Heart right ventricle (tissue), 16 donors: Measurements from ENCODE around the gene DCST1. TPM values are rescaled to one million over a fixed set of nuclear protein-coding genes. Genes with fewer than 3 reads are reported as not detected.

Source experiments
- ATAC-seq, 8 donors: fragments of 200-7000 bp; cut with Tn5 transposase; one replicate each; pipeline ENCODE4 v1.9.1; 2020; ENCODE audit warnings: mild to moderate bottlenecking in 8 of 8, moderate library complexity in 8 of 8, moderate number of reproducible peaks in 1 of 8
- DNase-seq, 2 donors: peaks; one replicate each; pipeline ENCODE4 v3.0.0-alpha.2; 2020
- H3K27ac ChIP-seq, 10 donors: fragments of 200-600 bp; sonication (generic) in 2 of 10; one replicate each; pipeline versions ENCODE4 v1.5.0 to v1.8.0; 2020 to 2022; ENCODE audit warnings: mild to moderate bottlenecking in 3 of 10
- H3K27me3 ChIP-seq, 7 donors: fragments of 200-600 bp; one replicate each; pipeline ENCODE4 v1.8.0; 2021 to 2022; ENCODE audit warnings: mild to moderate bottlenecking in 2 of 7
- H3K36me3 ChIP-seq, 9 donors: fragments of 200-600 bp; sonication (generic) in 1 of 9; one replicate each; pipeline versions ENCODE4 v1.5.0 to v1.8.0; 2020 to 2022; ENCODE audit warnings: mild to moderate bottlenecking in 2 of 9
- H3K4me1 ChIP-seq, 9 donors: fragments of 200-600 bp; sonication (generic) in 1 of 9; one replicate each; pipeline versions ENCODE4 v1.5.0 to v1.8.0; 2020 to 2022; ENCODE audit warnings: mild to moderate bottlenecking in 4 of 9
- H3K4me3 ChIP-seq, 10 donors: fragments of 200-600 bp; sonication (generic) in 2 of 10; one replicate each; pipeline versions ENCODE4 v1.5.0 to v1.8.0; 2020 to 2022; ENCODE audit warnings: mild to moderate bottlenecking in 7 of 10, moderate library complexity in 2 of 10
- H3K9me3 ChIP-seq, 11 donors: fragments of 200-600 bp in 10 of 11; sonication (generic) in 2 of 11; one replicate each; pipeline versions ENCODE4 v1.5.0 to v1.8.0; 2013 to 2022; ENCODE audit warnings: mild to moderate bottlenecking in 2 of 11, control low read depth in 1 of 11, moderate library complexity in 1 of 11
- CTCF ChIP-seq, 9 donors: fragments of 200-600 bp; sonication (generic) in 2 of 9; IDR thresholded peaks; one replicate each; pipeline versions ENCODE4 v1.5.0 to v1.8.0; 2021 to 2022; ENCODE audit warnings: antibody characterized with exemption in 9 of 9, mild to moderate bottlenecking in 5 of 9, moderate library complexity in 1 of 9
- WGBS, 2 donors: extraction: QIAGEN DNeasy Blood & Tissue Kit; methylation state at CpG; one replicate each; pipeline ENCODE4 v1.1.7; 2013; ENCODE audit warnings: inconsistent platforms in 1 of 2; 5-methylcytosine and 5-hydroxymethylcytosine counted together
- intact Hi-C, 10 donors: fragments of 100-400 bp; cut with DNase I; formaldehyde crosslinking; loops; one replicate each; pipeline versions ENCODE4 v1.11.1 to v1.14.2; 2022
- polyA plus RNA-seq, 2 donors: library from polyadenylated mRNA; stranded (reverse); fragments of 200-250 nt; gene quantifications; one replicate each; pipeline ENCODE4 v1.2.3, GENCODE V29; 2013
- total RNA-seq, 10 donors: library from RNA; stranded (reverse); fragmentation: NEBNext Ultra II Directional in 3 of 10; extraction: Animal tissue kit (Norgen Biotek cat#: 25700) in 3 of 10; gene quantifications; one replicate each; pipeline versions ENCODE4 v1.2.1 to v1.2.4, GENCODE V29; 2021 to 2023
- donor health status: Arrhythmogenic right ventricular cardiomyopathy.
- donor health status: ischemic (EF 13 %, LVEDD 7.1; RV severe dilation, severe dysfunction).
- donor health status: healthy with polysubstance abuse.
- donor health status: DM: no; HTN: yes; CAD: no.
- donor health status: DM: no; HTN: no; CAD: no.
- donor health status: ischemic (EF 25% LVEDD 6.9; RV normal size, moderate dysfunction).
- donor health status: ischemic (EF 25% LVEDD 5.7; RV mildly dilated, moderate dysfunction).
- donor health status: healthy.
- donor health status: DM: yes; HTN: yes; CAD: no.
- donor health status: Ischemic cardiomyopathy.
- donor health status: ischemic (EF 35%, LVEDD 5.7; RV mildly dilated, moderate dysfunction).
- donor health status: nonischemic (EF 11% LVEDD 7.7; RV severe dilation, severe dysfunction).
- donor health status: DM: yes; HTN: yes; CAD: no.
- donor health status: PGD.
- donor health status: ischemic (EF 29% LVEDD 5.4; RV normal size, mild dysfunction).
- donor health status: nonischemic (EF 23%, LVEDD 6.1; RV moderate dilation, normal function).

The DCST1 gene
- total and polyA plus RNA-seq, 12 donors = 0.29 TPM; not detected in 11

GRCh38 chr1:154998201-154998780 is 35.3 kb upstream of the DCST1 start:
- no peaks in the 10 kb centered on the region for H3K27me3 ChIP-seq
- H3K9me3 ChIP-seq = no peaks in the 10 kb centered on the region
- intact Hi-C loops = loop anchor here in 6 of 10 donors (2.0 to 5.0 kb wide), 2 partner anchors 15 to 36 kb away; partner anchors contain the start of genes PYGO2 (in 6 of the 6) and FLAD1 (in 1 of the 6)
- ATAC-seq (no peak), DNase-seq (no peak)
- no peak overlapping the region for H3K4me3 ChIP-seq
- H3K27ac ChIP-seq = no peak overlapping the region
- peaks cover 0 to under 1% (median 0%) of the 10 kb centered on the region in 9 donors for H3K36me3 ChIP-seq
- no peak for TF ChIP-seq CTCF (IDR thresholded peaks at IDR 0.05)
- WGBS, 2 donors = 73 to 84% methylated on average over 15 to 16 of the region's 16 CpGs
- peaks cover 8 to 51% (median 18%) of the 10 kb centered on the region in 9 donors for H3K4me1 ChIP-seq

- H3K4me3 ChIP-seq = peak overlapping the region in 9 of 10 donors; percentile 50 to 97 (median 91)
- peaks cover 10 to 52% (median 21%) of the 10 kb centered on the region in 9 donors for H3K4me1 ChIP-seq
- ATAC-seq (no peak), DNase-seq (peak; percentile 69 to 77)
- H3K36me3 ChIP-seq = no peaks in the 10 kb centered on the region
- no peaks in the 10 kb centered on the region for H3K9me3 ChIP-seq
- H3K27me3 ChIP-seq = no peaks in the 10 kb centered on the region
- H3K27ac ChIP-seq = peak overlapping the region in 9 of 10 donors; percentile 10 to 98 (median 95)
- WGBS, 2 donors = 12% methylated on average over 40 of the region's 40 CpGs
- peak; percentile 64 to 90 (median 80) for TF ChIP-seq CTCF (IDR thresholded peaks at IDR 0.05)
- intact Hi-C loops = loop anchor here in 6 of 10 donors (2.0 to 5.0 kb wide), 2 partner anchors 16 to 37 kb away; partner anchors contain the start of genes PYGO2 (in 6 of the 6) and FLAD1 (in 1 of the 6)
Measured at GRCh38 chr1:154998818-154999570, 34.6 kb upstream of the DCST1 start.

GRCh38 chr1:154999571-155000410 is 33.8 kb upstream of the DCST1 start:
- peak overlapping the region; percentile 28 to 97 (median 91) for H3K4me3 ChIP-seq
- H3K27me3 ChIP-seq = no peaks in the 10 kb centered on the region
- H3K9me3 ChIP-seq = no peaks in the 10 kb centered on the region
- ATAC-seq (no peak), DNase-seq (no peak)
- no peak for TF ChIP-seq CTCF (IDR thresholded peaks at IDR 0.05)
- 1 to 2% methylated on average over 50 of the region's 50 CpGs for WGBS, 2 donors
- no peaks in the 10 kb centered on the region for H3K36me3 ChIP-seq
- intact Hi-C loops = loop anchor here in 9 of 10 donors (2.0 to 10.0 kb wide), 5 partner anchors 17 to 65 kb away; partner anchors contain the start of genes PYGO2 (in 7 of the 9), CKS1B (in 3 of the 9), ADAM15 (in 1 of the 9) and EFNA4 (in 1 of the 9)
- peaks cover 14 to 57% (median 29%) of the 10 kb centered on the region in 9 donors for H3K4me1 ChIP-seq
- peak overlapping the region; percentile 80 to 98 (median 95) for H3K27ac ChIP-seq
